SK-N-SH treated with all-trans-retinoic acid at 6 μM for 48 hours (cell line): ENCODE data around the gene KCNJ13.

Experiments used
- GLIS3 ChIP-seq: fragments of 250-450 bp; sonication (Bioruptor Pico); IDR thresholded peaks from 2 replicates; pipeline ENCODE4 v1.5.0; 2020; ENCODE audit warnings: mild to moderate bottlenecking, moderate library complexity
- PPARA ChIP-seq: fragments of 250-450 bp; sonication (Bioruptor Pico); IDR thresholded peaks from 2 replicates; pipeline ENCODE4 v1.5.0; 2020; ENCODE audit warnings: mild to moderate bottlenecking, borderline replicate concordance
- TSHZ2 ChIP-seq: fragments of 250-450 bp; sonication (Bioruptor Pico); IDR thresholded peaks from 2 replicates; pipeline ENCODE4 v1.5.0; 2020; ENCODE audit warnings: mild to moderate bottlenecking, moderate library complexity
- ZFP3 ChIP-seq: fragments of 250-450 bp; sonication (Bioruptor Pico); IDR thresholded peaks from 2 replicates; pipeline ENCODE4 v1.5.0; 2020; ENCODE audit warnings: mild to moderate bottlenecking, moderate library complexity
- ZNF8 ChIP-seq: fragments of 450-650 bp; formaldehyde crosslinking; IDR thresholded peaks from 2 replicates; pipeline ENCODE4 v1.5.0; 2020; ENCODE audit warnings: mild to moderate bottlenecking, moderate library complexity

- TF ChIP-seq PPARA (CRISPR knock-in tag) (no peak), GLIS3 (no peak), ZNF8 (CRISPR knock-in tag) (no peak), ZFP3 (no peak), TSHZ2 (CRISPR knock-in tag) (no peak)
These were observed 19.6 kb upstream of the KCNJ13 start for GRCh38 chr2:232795920-232796319.
